ENCODE measurements around the gene TREML2.
"Not testable (repeated sequence)": the region's sequence is repeated elsewhere in the genome, so short reads cannot be mapped to it uniquely, and the experiment has no call there.

The TREML2 gene

GRCh38 chr6:41201764-41202173, 820 bp upstream of the TREML2 start:
- Histone ChIP-seq H3K36me3 (ENCODE audit: control insufficient read depth, low read depth, low read length) (no peaks in the 10 kb centered on the region), H3K27me3 (ENCODE audit: control insufficient read depth, insufficient read depth, low read length) (no peaks in the 10 kb centered on the region), H3K9me3 (ENCODE audit: control insufficient read depth, low read depth, low read length) (no peaks in the 10 kb centered on the region), H3K9ac (ENCODE audit: low read length) (no peak overlapping the region), H3K27ac (ENCODE audit: low read length) (no peak overlapping the region), H3K4me1 (ENCODE audit: control insufficient read depth, low read depth, low read length) (peaks cover 7% of the 10 kb centered on the region), H3K4me3 (ENCODE audit: low read length) (no peak overlapping the region)

- Histone ChIP-seq H3K27ac (ENCODE audit: low read length) (no peak overlapping the region), H3K4me3 (ENCODE audit: low read length) (no peak overlapping the region), H3K36me3 (ENCODE audit: control insufficient read depth, low read depth, low read length) (no peaks in the 10 kb centered on the region), H3K4me1 (ENCODE audit: control insufficient read depth, low read depth, low read length) (peaks cover 7% of the 10 kb centered on the region), H3K9me3 (ENCODE audit: control insufficient read depth, low read depth, low read length) (no peaks in the 10 kb centered on the region), H3K27me3 (ENCODE audit: control insufficient read depth, insufficient read depth, low read length) (no peaks in the 10 kb centered on the region), H3K9ac (ENCODE audit: low read length) (no peak overlapping the region)
These were observed 551 bp downstream of the TREML2 start for GRCh38 chr6:41200296-41200900.

DNA sequence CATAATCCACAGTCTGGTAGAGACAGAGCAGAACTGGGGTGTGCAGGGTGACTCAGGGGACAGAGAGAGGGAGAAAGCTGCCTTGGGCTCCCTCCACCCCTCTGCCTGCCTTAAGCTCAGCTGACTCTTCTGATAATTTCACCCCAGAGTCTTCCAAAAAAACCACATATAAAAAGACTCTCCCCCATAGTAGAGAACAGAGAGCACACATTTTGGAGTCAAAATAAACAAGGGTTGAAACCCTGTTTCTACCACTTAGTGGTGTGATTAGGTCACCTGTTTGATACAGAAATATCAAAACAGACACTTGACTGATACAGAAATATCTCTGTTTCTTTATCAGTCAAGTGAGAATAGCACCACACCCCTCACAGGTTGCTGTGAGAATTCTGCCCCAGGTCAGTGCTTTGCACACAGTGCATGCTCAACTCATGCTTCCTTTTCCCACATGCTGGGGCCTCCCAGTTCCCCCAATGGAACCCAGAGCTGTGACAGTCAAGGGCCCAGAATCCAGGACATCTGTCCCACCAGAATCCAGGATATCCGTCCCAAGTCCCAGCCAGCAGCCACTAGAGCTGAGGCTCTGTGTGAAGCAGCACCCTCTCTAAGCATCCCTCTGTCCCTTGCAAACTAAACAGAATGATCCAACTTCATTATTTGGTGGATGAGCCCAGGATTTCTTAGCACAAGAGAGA, 1.2 kb downstream of the TREML2 start:
- no peaks in the 10 kb centered on the region for H3K27me3 ChIP-seq (ENCODE audit: control insufficient read depth, insufficient read depth, low read length)
- H3K4me1 ChIP-seq (ENCODE audit: control insufficient read depth, low read depth, low read length): peaks cover 7% of the 10 kb centered on the region
- no peak overlapping the region for H3K27ac ChIP-seq (ENCODE audit: low read length)
- no peaks in the 10 kb centered on the region for H3K9me3 ChIP-seq (ENCODE audit: control insufficient read depth, low read depth, low read length)
- H3K9ac ChIP-seq (ENCODE audit: low read length): no peak overlapping the region
- no peaks in the 10 kb centered on the region for H3K36me3 ChIP-seq (ENCODE audit: control insufficient read depth, low read depth, low read length)
- H3K4me3 ChIP-seq (ENCODE audit: low read length): no peak overlapping the region

DNA sequence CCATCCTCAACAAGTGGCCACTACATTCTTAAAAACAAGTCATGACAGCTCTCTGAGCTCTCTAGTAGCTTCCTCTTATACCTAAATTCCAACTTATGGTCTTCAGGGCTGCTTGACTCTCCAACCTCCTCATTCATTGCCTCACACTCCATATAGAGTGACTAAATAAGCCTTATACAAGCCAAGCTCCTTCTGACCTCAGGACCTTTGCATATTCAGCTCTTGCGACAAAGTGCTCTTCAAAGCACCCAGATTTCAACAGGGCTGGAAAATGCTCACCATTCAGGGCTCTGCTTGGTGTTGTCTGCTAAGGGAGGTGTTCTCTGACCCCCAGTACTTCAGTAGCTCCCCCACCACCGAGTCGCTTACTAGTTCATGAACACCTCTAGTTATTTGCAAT, 3.7 kb downstream of the TREML2 start:
- Histone ChIP-seq H3K27me3 (ENCODE audit: control insufficient read depth, insufficient read depth, low read length) (no peaks in the 10 kb centered on the region), H3K4me1 (ENCODE audit: control insufficient read depth, low read depth, low read length) (peaks cover 7% of the 10 kb centered on the region), H3K36me3 (ENCODE audit: control insufficient read depth, low read depth, low read length) (no peaks in the 10 kb centered on the region), H3K27ac (ENCODE audit: low read length) (no peak overlapping the region), H3K9ac (ENCODE audit: low read length) (no peak overlapping the region), H3K4me3 (ENCODE audit: low read length) (no peak overlapping the region), H3K9me3 (ENCODE audit: control insufficient read depth, low read depth, low read length) (no peaks in the 10 kb centered on the region)

DNA sequence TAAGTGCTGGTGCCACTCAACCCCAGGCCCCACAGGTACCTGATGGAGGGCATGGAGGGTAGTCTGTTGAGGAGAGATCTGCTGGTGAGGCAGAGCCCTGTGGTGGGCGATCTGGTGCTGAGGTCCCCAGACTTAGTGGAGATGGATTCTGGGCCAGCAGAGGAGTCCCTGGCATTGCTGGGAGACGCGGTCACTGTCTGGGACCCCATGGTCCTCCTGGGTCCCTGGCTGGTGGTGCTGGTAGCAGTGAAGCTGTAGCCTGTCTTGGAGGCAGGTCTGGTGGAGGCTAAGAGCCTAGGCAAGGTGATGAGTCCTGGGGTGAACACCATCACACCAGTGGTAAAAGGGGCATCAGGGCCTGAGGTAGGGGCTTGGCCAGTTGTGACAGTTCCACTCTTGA, 6.6 kb downstream of the TREML2 start:
- Histone ChIP-seq H3K9me3 (ENCODE audit: control insufficient read depth, low read depth, low read length) (no peaks in the 10 kb centered on the region), H3K36me3 (ENCODE audit: control insufficient read depth, low read depth, low read length) (no peaks in the 10 kb centered on the region), H3K4me1 (ENCODE audit: control insufficient read depth, low read depth, low read length) (no peaks in the 10 kb centered on the region)

GRCh38 chr6:41193884-41194283, 7.1 kb downstream of the TREML2 start:
- Histone ChIP-seq H3K36me3 (ENCODE audit: control insufficient read depth, low read depth, low read length) (no peaks in the 10 kb centered on the region), H3K27ac (ENCODE audit: low read length) (no peak overlapping the region), H3K9me3 (ENCODE audit: control insufficient read depth, low read depth, low read length) (no peaks in the 10 kb centered on the region), H3K4me3 (ENCODE audit: low read length) (no peak overlapping the region), H3K9ac (ENCODE audit: low read length) (no peak overlapping the region), H3K27me3 (ENCODE audit: control insufficient read depth, insufficient read depth, low read length) (no peaks in the 10 kb centered on the region), H3K4me1 (ENCODE audit: control insufficient read depth, low read depth, low read length) (no peaks in the 10 kb centered on the region)

More for the DNA sequence above, 6.6 kb downstream of the TREML2 start:
- Histone ChIP-seq H3K4me3 (ENCODE audit: low read length) (no peak overlapping the region), H3K27me3 (ENCODE audit: control insufficient read depth, insufficient read depth, low read length) (no peaks in the 10 kb centered on the region), H3K9ac (ENCODE audit: low read length) (no peak overlapping the region), H3K27ac (ENCODE audit: low read length) (no peak overlapping the region)

- Histone ChIP-seq H3K4me1 (ENCODE audit: control insufficient read depth, low read depth, low read length) (no peaks in the 10 kb centered on the region), H3K4me3 (ENCODE audit: low read length) (no peak overlapping the region), H3K9ac (ENCODE audit: low read length) (no peak overlapping the region), H3K9me3 (ENCODE audit: control insufficient read depth, low read depth, low read length) (no peaks in the 10 kb centered on the region), H3K36me3 (ENCODE audit: control insufficient read depth, low read depth, low read length) (no peaks in the 10 kb centered on the region), H3K27ac (ENCODE audit: low read length) (no peak overlapping the region), H3K27me3 (ENCODE audit: control insufficient read depth, insufficient read depth, low read length) (no peaks in the 10 kb centered on the region)
These were observed 7.7 kb downstream of the TREML2 start for GRCh38 chr6:41193171-41193734.

- Histone ChIP-seq H3K27me3 (ENCODE audit: control insufficient read depth, insufficient read depth, low read length) (no peaks in the 10 kb centered on the region), H3K9ac (ENCODE audit: low read length) (no peak overlapping the region), H3K36me3 (ENCODE audit: control insufficient read depth, low read depth, low read length) (no peaks in the 10 kb centered on the region), H3K9me3 (ENCODE audit: control insufficient read depth, low read depth, low read length) (no peaks in the 10 kb centered on the region), H3K27ac (ENCODE audit: low read length) (no peak overlapping the region), H3K4me1 (ENCODE audit: control insufficient read depth, low read depth, low read length) (no peaks in the 10 kb centered on the region), H3K4me3 (ENCODE audit: low read length) (no peak overlapping the region)
These were observed 9.4 kb downstream of the TREML2 start for GRCh38 chr6:41191569-41191968.

DNA sequence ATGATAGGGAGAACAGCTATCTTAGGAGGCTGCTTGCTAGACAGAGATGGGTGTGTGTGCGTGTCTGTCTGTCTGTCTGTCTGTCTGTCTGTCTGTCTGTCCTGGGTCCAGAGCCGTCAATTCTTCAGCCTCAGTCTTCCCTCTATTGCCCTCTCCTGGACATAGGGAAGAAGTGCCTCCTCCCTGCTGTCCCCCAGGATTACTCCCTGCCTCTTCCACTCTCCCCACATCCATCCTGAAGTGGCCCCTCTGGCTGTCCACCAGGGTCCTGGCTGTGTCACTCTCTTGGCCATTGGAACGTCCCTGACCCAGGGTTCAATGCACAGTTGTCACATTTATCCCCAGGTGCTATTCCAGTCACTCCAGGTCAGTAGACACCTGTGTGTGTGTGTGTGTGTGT, 10.2 kb downstream of the TREML2 start:
- H3K4me1 ChIP-seq (ENCODE audit: control insufficient read depth, low read depth, low read length): no peaks in the 10 kb centered on the region
- no peak overlapping the region for H3K4me3 ChIP-seq (ENCODE audit: low read length)
- H3K36me3 ChIP-seq (ENCODE audit: control insufficient read depth, low read depth, low read length): no peaks in the 10 kb centered on the region
- H3K27ac ChIP-seq (ENCODE audit: low read length): no peak overlapping the region
- no peaks in the 10 kb centered on the region for H3K9me3 ChIP-seq (ENCODE audit: control insufficient read depth, low read depth, low read length)
- no peaks in the 10 kb centered on the region for H3K27me3 ChIP-seq (ENCODE audit: control insufficient read depth, insufficient read depth, low read length)
- no peak overlapping the region for H3K9ac ChIP-seq (ENCODE audit: low read length)

DNA sequence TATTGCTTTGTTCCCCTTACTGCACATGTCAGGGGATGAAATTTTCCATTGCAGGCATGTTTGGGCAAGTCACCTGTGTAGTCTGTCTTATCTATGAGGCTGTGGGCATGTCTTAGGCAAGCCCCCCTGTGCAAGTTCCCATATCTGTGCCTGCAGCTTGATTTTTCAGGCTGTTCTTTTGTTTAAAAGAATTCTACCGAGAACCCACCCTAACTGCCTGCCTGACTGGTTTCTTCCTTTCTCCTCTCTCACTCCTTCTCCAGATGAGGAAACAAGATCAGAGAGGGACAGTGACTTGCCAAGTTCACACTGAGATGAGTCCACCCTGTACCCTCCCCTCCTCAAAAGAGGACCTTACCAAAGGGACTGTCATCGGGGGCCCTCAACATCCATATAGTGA, 11.0 kb downstream of the TREML2 start:
- H3K9ac ChIP-seq (ENCODE audit: low read length): no peak overlapping the region
- H3K27me3 ChIP-seq (ENCODE audit: control insufficient read depth, insufficient read depth, low read length): no peaks in the 10 kb centered on the region
- H3K27ac ChIP-seq (ENCODE audit: low read length): no peak overlapping the region
- no peaks in the 10 kb centered on the region for H3K36me3 ChIP-seq (ENCODE audit: control insufficient read depth, low read depth, low read length)
- H3K4me3 ChIP-seq (ENCODE audit: low read length): no peak overlapping the region
- H3K4me1 ChIP-seq (ENCODE audit: control insufficient read depth, low read depth, low read length): no peaks in the 10 kb centered on the region
- H3K9me3 ChIP-seq (ENCODE audit: control insufficient read depth, low read depth, low read length): no peaks in the 10 kb centered on the region

GRCh38 chr6:41189046-41189445, 11.9 kb downstream of the TREML2 start:
- not testable (repeated sequence) for H3K9ac ChIP-seq (ENCODE audit: low read length); H3K27ac ChIP-seq (ENCODE audit: low read length); H3K27me3 ChIP-seq (ENCODE audit: control insufficient read depth, insufficient read depth, low read length); H3K4me1 ChIP-seq (ENCODE audit: control insufficient read depth, low read depth, low read length); H3K4me3 ChIP-seq (ENCODE audit: low read length); H3K9me3 ChIP-seq (ENCODE audit: control insufficient read depth, low read depth, low read length); H3K36me3 ChIP-seq (ENCODE audit: control insufficient read depth, low read depth, low read length)

All from iPS-18a (cell line).